GM12865 (cell line): ENCODE measurements around the gene ONECUT3.

Source experiments
- DNase-seq: peaks from one replicate; pipeline ENCODE4 v3.0.0; 2010; ENCODE audit warnings: low read depth
- H3K4me3 ChIP-seq: 2 replicates; pipeline ENCODE4 v1.5.1; 2011; ENCODE audit warnings: mild to moderate bottlenecking, low read depth, low read length, control low read depth
- CTCF ChIP-seq: IDR thresholded peaks from 2 replicates; pipeline ENCODE4 v1.5.1; 2011; ENCODE audit warnings: low read length, control low read depth, low read depth, inconsistent platforms; ENCODE audit not compliant: insufficient read depth; ENCODE audit errors: missing control alignments

The ONECUT3 gene

GRCh38 chr19:1828279-1829238, 75.3 kb downstream of the ONECUT3 start:
- no peak for DNase-seq
- TF ChIP-seq CTCF = no peak
- H3K4me3 ChIP-seq = no peak overlapping the region

GRCh38 chr19:1829958-1830357, 76.7 kb downstream of the ONECUT3 start:
- no peak for DNase-seq
- H3K4me3 ChIP-seq = no peak overlapping the region
- no peak for TF ChIP-seq CTCF

- DNase-seq = no peak
- H3K4me3 ChIP-seq = no peak overlapping the region
- no peak for TF ChIP-seq CTCF
These were observed 77.3 kb downstream of the ONECUT3 start for GRCh38 chr19:1830568-1830967.
